ENCODE measurements around the gene MVB12B.
"Not testable (repeated sequence)": the region's sequence is repeated elsewhere in the genome, so short reads cannot be mapped to it uniquely, and the experiment has no call there.

Gene MVB12B

GRCh38 chr9:126536131-126536530 lies 209.5 kb downstream of the MVB12B start:
- DNase-seq (ENCODE audit: low read depth): no peak
- no peak overlapping the region for H3K4me3 ChIP-seq (ENCODE audit: low read depth, low read length)
- TF ChIP-seq MAX (IDR thresholded peaks at IDR 0.05; ENCODE audit: low read depth, low read length) (no peak), CTCF (IDR thresholded peaks at IDR 0.05; ENCODE audit: low read depth, low read length) (no peak), POLR2A (IDR thresholded peaks at IDR 0.05; ENCODE audit: extremely low read depth, insufficient read length) (no peak), MYC (IDR thresholded peaks at IDR 0.05; ENCODE audit: low read depth, low read length) (no peak)

GRCh38 chr9:126536841-126537465 lies 210.3 kb downstream of the MVB12B start:
- TF ChIP-seq POLR2A (IDR thresholded peaks at IDR 0.05; ENCODE audit: extremely low read depth, insufficient read length) (no peak), CTCF (IDR thresholded peaks at IDR 0.05; ENCODE audit: low read depth, low read length) (no peak), MYC (IDR thresholded peaks at IDR 0.05; ENCODE audit: low read depth, low read length) (no peak), MAX (IDR thresholded peaks at IDR 0.05; ENCODE audit: low read depth, low read length) (no peak)

GRCh38 chr9:126538550-126538949 lies 211.9 kb downstream of the MVB12B start:
- no peak for DNase-seq (ENCODE audit: low read depth)
- no peak overlapping the region for H3K4me3 ChIP-seq (ENCODE audit: low read depth, low read length)
- no peak for TF ChIP-seq MYC (IDR thresholded peaks at IDR 0.05; ENCODE audit: low read depth, low read length)
- TF ChIP-seq POLR2A (IDR thresholded peaks at IDR 0.05; ENCODE audit: extremely low read depth, insufficient read length): no peak
- no peak for TF ChIP-seq MAX (IDR thresholded peaks at IDR 0.05; ENCODE audit: low read depth, low read length)
- no peak for TF ChIP-seq CTCF (IDR thresholded peaks at IDR 0.05; ENCODE audit: low read depth, low read length)

More at GRCh38 chr9:126536841-126537465, 210.3 kb downstream of the MVB12B start:
- DNase-seq (ENCODE audit: low read depth): no peak
- H3K4me3 ChIP-seq (ENCODE audit: low read depth, low read length): no peak overlapping the region

- H3K4me3 ChIP-seq (ENCODE audit: low read depth, low read length); DNase-seq (ENCODE audit: low read depth): not testable (repeated sequence)
Measured at GRCh38 chr9:126540398-126540797, 213.8 kb downstream of the MVB12B start.

- no peak for DNase-seq (ENCODE audit: low read depth)
- H3K4me3 ChIP-seq (ENCODE audit: low read depth, low read length): no peak overlapping the region
- no peak for TF ChIP-seq POLR2A (IDR thresholded peaks at IDR 0.05; ENCODE audit: extremely low read depth, insufficient read length)
- no peak for TF ChIP-seq MYC (IDR thresholded peaks at IDR 0.05; ENCODE audit: low read depth, low read length)
- no peak for TF ChIP-seq CTCF (IDR thresholded peaks at IDR 0.05; ENCODE audit: low read depth, low read length)
- no peak for TF ChIP-seq MAX (IDR thresholded peaks at IDR 0.05; ENCODE audit: low read depth, low read length)
Measured at GRCh38 chr9:126543490-126543889, 216.9 kb downstream of the MVB12B start.

GRCh38 chr9:126545106-126545505 lies 218.5 kb downstream of the MVB12B start:
- TF ChIP-seq MYC (IDR thresholded peaks at IDR 0.05; ENCODE audit: low read depth, low read length) (no peak), CTCF (IDR thresholded peaks at IDR 0.05; ENCODE audit: low read depth, low read length) (no peak), MAX (IDR thresholded peaks at IDR 0.05; ENCODE audit: low read depth, low read length) (no peak), POLR2A (IDR thresholded peaks at IDR 0.05; ENCODE audit: extremely low read depth, insufficient read length) (no peak)
- DNase-seq (ENCODE audit: low read depth): no peak

More at GRCh38 chr9:126545106-126545505, 218.5 kb downstream of the MVB12B start:
- no peak overlapping the region for H3K4me3 ChIP-seq (ENCODE audit: low read depth, low read length)
